ENCODE measurements around the gene PDXDC1. TPM values are rescaled to one million over a fixed set of nuclear protein-coding genes. Genes with fewer than 3 reads are reported as not detected.
"Not testable (repeated sequence)": the region's sequence is repeated elsewhere in the genome, so short reads cannot be mapped to it uniquely, and the experiment has no call there.

The PDXDC1 gene
- total RNA-seq, 1 donor, result 61.0 TPM

DNA sequence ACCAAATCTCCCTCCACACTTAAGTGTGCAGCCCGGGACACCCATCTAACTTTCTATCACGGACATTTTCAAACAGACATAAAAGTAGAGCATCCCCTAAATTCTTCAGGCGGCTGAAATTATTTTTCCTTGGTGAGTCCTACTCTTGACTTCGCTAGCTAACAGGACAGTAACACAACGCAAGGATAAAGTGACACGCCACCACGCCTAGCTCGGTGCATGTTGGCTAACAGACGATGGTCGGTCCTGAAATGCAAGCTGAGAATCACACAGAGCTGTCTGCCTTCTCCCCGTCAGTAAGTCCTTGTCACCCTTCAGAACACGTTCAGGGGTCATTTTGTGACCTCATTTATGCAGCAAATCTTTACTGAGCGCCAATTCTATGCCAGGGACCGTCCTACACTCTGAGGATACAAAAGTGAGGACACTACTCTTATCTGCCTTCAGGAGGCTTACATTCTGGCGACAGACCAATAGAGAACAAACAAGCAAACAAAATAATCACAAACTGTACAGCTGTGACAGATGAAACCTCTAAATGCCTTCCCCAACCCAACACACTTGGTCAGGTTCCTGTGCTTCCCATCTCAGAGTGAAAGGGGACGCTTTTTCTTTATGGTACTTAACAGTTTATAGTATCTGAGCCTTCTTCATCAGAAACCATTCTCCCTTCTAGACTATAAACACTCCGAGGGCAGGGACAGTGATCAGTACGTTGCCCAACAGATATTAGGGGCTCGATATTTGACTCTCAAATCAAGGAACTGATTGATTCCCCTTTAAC lies 79.7 kb downstream of the PDXDC1 start:
- TF ChIP-seq CTCF (IDR thresholded peaks at IDR 0.05; ENCODE audit: insufficient read depth, low read length), result no peak
- peak overlapping the region; percentile 89 for H3K4me3 ChIP-seq (ENCODE audit: low read depth, low read length)
- DNase-seq (ENCODE audit: low read depth), result no peak

DNA sequence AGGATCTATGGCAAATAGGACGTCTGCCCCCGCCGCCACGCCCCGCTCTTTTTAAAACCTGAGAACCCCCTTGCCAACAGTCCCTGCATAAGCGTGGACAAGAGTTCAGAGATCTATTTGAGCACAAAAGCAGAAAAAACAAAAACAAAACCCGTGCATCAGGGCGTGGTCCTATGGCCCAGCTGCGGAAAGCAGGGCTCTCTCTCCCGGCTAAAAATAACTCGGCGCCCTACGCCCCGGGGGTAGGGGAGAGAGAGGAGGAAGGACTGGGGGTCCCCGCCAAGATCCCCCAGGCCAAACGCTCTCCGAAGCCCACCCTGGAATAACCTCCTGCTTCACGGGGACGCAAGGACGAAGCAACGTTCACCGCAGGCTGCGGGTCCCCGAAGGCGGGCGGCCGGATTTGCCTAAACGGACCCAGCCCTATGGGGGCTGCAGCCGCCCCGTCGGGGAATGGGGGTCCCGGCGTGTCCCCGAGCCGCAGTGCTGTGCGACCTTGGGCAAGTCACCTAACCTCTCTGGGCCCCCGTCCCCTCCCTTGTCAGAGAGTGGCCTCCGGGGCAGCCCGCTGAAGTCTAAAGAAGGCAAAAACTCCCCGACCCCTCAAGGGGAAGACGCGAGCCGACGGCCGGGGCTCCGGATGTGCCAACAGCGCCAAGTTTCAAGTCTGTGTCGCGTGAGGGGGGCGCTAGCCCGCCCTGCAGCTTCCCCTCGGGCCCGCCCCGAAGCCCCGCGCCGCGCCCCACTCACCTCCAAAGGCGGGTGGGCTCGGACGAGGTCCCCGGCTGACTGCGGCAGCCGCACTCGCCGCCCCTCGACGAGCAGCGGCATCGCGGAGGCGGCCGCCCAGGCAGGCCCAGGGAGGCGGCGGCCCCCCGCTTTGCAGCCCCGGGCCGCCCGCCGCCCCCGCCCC lies 80.6 kb downstream of the PDXDC1 start:
- TF ChIP-seq CTCF (IDR thresholded peaks at IDR 0.05; ENCODE audit: insufficient read depth, low read length), result peak; percentile 3
- DNase-seq (ENCODE audit: low read depth), result peak; percentile 37
- H3K4me3 ChIP-seq (ENCODE audit: low read depth, low read length), result peak overlapping the region; percentile 89

- H3K4me3 ChIP-seq (ENCODE audit: low read depth, low read length), result no peak overlapping the region
- DNase-seq (ENCODE audit: low read depth), result no peak
- TF ChIP-seq CTCF (IDR thresholded peaks at IDR 0.05; ENCODE audit: insufficient read depth, low read length), result no peak
Measured at GRCh38 chr16:15057681-15058417, 83.0 kb downstream of the PDXDC1 start.

DNA sequence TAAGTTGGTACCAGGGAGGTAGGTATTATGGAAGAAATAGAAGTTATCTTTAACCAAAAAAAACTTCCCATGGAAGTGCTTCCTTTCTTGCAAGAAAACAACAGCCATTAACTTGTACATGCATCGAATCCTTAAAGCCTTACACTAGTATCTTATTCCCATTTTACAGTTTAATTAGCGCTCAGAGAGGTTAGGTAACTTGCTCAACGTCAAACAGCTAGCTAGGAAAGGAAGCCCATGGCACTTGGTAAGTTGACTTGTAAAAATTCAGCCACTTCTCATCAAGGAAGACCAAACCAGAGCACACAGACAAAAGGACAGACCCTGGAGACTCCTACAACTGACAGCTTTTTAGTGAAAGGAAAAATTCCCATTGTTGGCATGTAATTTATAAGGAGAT lies 84.5 kb downstream of the PDXDC1 start:
- no peak overlapping the region for H3K4me3 ChIP-seq (ENCODE audit: low read depth, low read length)
- no peak for DNase-seq (ENCODE audit: low read depth)
- no peak for TF ChIP-seq CTCF (IDR thresholded peaks at IDR 0.05; ENCODE audit: insufficient read depth, low read length)

- DNase-seq (ENCODE audit: low read depth); H3K4me3 ChIP-seq (ENCODE audit: low read depth, low read length): not testable (repeated sequence)
Measured at GRCh38 chr16:15062085-15062810, 87.4 kb downstream of the PDXDC1 start.

GRCh38 chr16:15065961-15066360 lies 91.1 kb downstream of the PDXDC1 start:
- DNase-seq (ENCODE audit: low read depth); H3K4me3 ChIP-seq (ENCODE audit: low read depth, low read length): not testable (repeated sequence)

DNA sequence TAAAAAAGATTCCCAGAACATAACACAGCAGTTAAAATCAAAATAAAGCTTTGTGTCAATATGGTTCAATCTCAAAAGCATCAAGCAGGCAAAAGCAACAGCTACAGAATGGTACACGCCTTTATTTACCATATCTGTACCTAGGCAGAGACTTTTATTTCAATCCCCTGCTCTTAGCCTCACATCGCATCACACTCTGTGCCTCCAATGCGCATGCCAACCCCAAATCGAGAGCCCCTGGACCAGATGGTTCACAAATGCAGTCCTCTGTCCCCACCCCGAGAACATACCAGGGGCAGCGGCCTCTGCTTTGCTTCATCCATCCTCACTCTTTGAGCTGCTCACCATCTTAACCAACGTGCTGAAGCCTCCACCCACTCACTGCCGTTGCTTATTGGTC lies 91.9 kb downstream of the PDXDC1 start:
- not testable (repeated sequence) for DNase-seq (ENCODE audit: low read depth); H3K4me3 ChIP-seq (ENCODE audit: low read depth, low read length)

DNA sequence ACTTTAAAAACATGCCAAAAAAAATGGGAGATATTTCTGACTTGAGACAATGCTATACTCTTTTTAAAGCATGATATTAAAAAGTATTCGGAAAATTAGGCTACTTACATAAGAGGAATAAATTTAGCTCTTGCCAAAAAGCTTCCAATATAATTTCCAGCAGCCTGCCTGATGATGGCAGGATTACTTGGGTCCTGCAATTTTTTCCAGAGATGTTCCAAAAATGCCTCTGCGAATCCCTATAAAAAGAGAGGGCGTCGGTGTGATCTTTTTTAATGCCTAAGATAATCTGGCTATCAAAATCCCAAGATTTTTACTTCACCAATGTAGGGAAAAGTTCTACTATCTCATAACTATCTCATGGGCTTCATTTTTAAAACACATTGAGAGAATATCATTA lies 96.2 kb downstream of the PDXDC1 start:
- not testable (repeated sequence) for H3K4me3 ChIP-seq (ENCODE audit: low read depth, low read length); DNase-seq (ENCODE audit: low read depth)

All from fibroblast of the aortic adventitia (primary cell).